Activated CD4-positive, CD25-positive, alpha-beta regulatory T cell treated with anti-CD3 and anti-CD28 coated beads, Interleukin-2, amount 50 U/mL, for 24 hours (primary cell): ENCODE data around the gene RPL6.

Experiments used
- ATAC-seq, 2 donors: fragments of 150-1000 bp; cut with Tn5 transposase; one replicate each; pipeline ENCODE4 v1.10.0; 2021; ENCODE audit warnings: mild to moderate bottlenecking in 1 of 2, moderate library complexity in 1 of 2

RPL6 gene

DNA sequence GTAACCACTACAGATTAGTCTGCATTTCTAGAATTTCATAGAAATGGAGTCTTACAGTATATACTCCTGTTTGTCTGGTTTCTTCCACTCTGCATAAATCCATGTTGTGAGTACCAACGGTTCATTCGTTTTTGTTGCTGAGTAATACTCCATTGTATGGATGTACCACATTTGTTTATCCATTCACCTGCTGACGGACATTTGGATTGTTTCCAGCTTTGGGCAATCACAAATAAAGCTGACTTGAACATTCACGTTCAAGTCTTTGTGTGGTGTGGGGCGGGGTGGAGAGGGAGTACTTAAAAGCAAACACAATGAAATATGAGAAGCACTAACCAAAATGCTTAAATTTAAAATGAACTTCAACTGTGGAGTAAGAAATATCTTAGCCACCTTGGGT is 34.3 kb downstream of the RPL6 start:
- ATAC-seq: no peak

DNA sequence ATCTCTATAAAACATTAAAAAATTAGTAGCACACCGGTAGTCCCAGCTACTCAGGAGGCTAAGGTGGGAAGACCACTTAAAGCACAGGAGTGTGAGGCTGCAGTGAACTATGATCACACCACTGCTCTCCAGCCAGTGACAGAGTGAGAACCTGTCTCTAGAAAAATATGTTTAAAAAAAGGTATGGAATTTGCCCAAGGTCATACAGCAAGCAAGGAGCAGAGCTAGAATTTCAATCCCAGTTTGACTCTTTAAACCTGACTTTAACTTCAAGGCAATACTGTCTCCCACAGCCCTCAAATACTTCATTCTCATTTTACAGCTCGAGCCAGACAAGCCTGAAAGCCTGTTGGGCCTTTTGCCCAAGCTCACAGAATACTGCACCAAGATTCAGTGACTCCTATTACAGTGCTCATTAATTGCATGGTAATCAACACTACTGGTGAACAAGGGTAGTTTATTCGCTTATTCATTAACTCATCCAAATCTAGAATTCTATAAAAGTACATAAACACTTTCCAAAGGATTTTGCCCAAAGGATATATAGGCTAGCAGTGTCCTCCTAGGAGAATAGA is 35.2 kb downstream of the RPL6 start:
- no peak for ATAC-seq

DNA sequence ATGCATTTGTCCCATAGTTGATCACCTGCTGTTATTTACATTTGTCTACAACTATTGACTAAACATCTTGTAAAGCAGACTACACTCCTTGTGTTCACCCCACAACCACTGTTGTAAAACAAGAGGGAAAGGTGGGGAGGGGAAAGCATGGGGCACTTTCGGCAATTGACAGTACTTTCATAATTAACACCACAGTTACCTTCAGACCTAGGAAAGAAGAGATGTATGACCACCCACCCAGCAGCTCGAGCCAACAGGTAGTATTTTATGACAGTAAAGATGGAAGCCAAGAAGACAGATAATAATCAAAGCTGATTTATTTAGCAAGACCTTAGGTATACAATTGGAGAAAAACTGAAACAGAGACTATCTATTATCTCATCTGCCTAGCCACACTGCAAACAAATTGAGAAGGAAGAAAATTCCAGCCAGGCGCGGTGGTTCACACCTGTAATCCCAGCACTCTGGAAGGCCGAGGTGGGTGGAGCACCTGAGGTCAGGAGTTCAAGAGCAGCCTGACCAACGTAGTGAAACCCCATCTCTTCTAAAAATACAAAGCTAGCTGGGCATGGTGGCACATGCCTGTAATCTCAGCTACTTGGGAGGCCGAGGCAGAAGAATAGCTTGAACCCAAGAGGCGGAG is 38.4 kb downstream of the RPL6 start:
- no peak for ATAC-seq

DNA sequence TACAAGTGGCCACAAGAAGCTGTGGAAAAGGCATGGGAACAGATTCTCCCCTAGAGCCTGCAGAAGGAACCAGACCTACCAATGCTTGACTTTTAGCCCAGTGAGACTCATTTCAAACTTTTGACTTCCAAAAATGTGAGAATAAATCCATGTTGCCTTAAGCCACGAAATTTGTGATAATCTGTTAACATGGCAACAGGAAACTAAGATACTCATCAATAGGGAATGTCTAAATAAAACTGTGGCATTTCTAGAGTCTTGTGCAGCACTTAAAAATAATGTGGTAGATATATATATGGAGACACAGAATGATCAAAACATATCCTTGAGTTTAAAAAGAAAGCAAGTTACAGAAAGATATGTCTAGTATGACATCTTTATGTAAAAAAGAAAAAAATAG is 39.2 kb downstream of the RPL6 start:
- no peak for ATAC-seq

DNA sequence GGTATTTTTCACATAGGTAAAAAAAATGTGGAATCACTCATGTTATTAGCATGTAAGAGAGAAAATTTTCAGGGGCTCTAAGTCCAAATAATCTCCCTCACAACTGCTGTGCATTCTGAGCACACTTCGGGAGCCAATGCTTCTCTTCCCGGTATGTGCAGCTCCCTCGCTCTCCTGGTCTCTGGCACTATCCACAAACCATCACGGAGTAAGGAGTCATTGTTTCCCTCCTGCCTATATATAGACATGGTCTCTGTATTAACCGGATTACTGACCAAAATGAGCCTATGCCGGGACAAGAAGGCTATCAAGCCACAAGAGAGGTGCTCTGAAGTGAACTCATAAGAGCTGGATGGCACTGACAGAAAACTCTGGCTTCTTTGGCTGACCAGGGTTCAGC is 40.5 kb downstream of the RPL6 start:
- no peak for ATAC-seq

DNA sequence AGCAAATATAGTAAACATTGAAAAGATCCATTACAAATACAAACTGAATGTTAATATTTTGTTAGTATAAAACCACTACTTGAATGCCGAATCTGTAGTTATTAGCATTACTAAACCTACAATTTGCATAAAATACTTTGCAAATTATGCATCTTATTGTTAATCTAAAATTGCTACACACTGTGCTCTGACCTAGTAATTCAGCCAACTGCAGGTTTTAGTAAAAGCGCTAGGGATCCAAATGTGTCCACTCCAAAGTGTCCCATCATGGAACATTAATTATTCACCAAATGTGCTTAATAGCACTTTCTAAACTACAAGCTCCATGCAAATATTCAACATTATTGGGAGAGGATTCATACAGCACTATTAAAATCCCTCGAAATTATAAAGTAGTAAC is 41.4 kb downstream of the RPL6 start:
- no peak for ATAC-seq

DNA sequence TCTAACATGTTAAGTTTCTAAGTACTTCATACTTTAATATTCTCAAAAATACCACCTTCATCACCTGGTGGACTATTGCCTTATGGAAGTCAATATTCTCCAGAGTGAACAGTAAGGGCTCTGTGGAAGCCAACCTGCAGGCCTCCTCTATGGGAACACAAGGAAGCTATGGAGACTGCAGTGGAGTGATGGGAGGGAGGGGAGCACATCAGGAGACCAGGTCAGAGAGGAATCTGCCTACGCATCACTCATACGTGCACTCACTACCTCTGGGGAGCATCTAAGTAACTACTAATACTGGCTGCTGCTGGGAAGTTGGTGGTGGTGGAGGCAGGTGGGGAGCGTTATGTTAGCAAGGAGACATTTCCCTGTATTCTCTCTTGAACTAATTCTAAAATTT is 47.1 kb downstream of the RPL6 start:
- ATAC-seq: no peak

DNA sequence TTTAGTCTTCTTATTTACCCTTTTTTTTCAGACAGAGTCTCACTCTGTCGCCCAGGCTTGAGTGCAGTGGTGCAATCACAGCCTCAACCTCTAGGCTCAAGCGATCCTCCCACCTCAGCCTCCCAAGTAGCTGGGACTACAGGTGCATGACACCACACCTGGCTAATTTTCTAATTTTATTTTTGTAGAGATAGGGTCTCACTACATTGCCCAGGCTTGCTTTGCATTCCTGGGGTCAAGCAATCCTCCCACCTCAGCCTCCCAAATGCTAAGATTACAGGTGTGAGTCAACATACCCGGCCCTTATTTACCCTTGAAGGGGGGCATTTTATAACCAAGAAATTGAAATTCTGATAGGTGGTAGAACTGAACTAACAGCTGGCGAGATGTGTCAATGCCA is 48.1 kb downstream of the RPL6 start:
- no peak for ATAC-seq

DNA sequence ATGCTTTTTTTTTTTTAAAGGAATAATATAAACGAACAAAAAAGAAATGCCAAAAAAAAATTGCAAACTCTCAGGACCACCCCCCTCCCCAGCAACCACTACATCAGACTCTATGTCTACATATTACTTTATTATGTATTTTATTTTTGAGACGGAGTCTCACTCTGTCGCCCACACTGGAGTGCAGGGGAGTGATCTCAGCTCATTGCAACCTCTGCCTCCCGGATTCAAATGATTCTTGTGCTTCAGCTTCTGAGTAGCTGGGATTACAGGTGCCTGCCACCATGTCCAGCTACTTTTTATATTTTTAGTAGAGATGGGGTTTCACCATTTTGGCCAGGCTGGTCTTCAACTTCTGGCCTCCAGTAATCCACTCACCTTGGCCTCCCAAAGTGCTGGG is 50.1 kb downstream of the RPL6 start:
- ATAC-seq: no peak

DNA sequence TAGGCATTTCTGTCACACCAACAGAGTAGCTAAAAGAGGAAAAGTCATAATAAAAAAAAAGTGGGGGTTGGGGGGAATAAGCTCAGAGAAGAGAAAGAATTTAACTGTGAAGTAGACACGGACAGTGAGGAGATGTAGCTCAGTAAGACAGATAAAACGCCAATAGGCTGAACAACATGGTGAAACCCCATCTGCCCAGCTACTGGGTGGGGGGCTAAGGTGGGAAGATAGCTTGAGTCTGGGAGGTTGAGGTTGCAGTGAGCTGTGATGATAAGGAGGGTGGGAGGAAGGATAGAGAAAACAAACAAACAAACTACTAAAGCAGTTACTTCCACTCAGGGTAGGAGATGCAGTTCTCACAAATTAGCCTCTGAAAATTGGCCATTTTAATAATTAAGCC is 52.2 kb downstream of the RPL6 start:
- no peak for ATAC-seq
